NCI-H2081 treated with DMSO at 0.1 percent for 48 hours (cell line): ENCODE measurements around the gene MIP.
"Not testable (repeated sequence)": the region's sequence is repeated elsewhere in the genome, so short reads cannot be mapped to it uniquely, and the experiment has no call there.

Source experiments
- DNase-seq: peaks from one replicate; lab custom pipeline; 2025; lab: John Stamatoyannopoulos, UW

MIP gene

DNA sequence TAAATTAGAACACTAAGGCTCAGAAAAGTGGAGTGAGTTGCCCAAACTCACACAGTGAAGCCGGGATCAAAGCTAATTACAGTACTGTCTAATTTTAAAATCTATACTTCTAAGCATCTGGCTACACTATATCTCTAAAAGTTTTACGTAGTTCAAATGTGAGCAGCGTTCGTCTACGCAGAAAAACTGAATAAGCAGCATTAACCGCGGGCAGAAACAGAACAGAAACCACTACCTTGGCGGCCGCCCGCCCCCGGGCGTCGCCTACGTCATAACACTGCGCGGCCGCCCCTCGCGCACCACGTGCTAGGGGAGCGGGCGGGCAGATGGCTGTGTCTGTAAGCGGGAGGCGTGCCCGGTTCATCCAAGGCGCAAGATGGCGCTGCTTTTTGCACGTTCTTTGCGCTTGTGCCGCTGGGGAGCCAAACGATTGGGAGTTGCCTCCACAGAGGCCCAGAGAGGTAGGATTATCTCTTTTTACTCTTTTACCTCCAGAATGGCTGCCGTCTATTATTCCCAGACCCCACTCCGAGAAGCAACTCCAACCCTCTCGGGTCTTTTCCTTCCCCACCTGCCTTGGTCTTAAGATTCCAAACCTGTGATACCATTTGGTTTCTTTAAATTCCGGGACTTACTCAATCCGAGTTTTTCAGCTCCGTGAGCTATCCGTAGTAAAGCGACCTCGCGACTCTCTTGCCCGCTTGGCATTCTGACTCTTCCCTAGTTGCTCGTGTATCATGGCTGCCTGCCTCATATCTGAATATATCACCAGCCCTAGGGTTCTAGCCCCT is 14.0 kb upstream of the MIP start, which contains the start of gene SPRYD4:
Gene SPRYD4, plus strand, starts transcription at position 363 of the 791 bp plus-strand sequence. Its CDS starts 14 bp downstream, at position 377.
- DNase-seq: peak; percentile 42

GRCh38 chr12:56462565-56462964 is 8.1 kb upstream of the MIP start:
- no peak for DNase-seq

GRCh38 chr12:56461235-56462159 is 7.0 kb upstream of the MIP start:
- no peak for DNase-seq

- no peak for DNase-seq
These were observed 3.4 kb upstream of the MIP start for GRCh38 chr12:56457817-56458216.

GRCh38 chr12:56451147-56451546 is 3.3 kb downstream of the MIP start:
- DNase-seq: no peak

DNA sequence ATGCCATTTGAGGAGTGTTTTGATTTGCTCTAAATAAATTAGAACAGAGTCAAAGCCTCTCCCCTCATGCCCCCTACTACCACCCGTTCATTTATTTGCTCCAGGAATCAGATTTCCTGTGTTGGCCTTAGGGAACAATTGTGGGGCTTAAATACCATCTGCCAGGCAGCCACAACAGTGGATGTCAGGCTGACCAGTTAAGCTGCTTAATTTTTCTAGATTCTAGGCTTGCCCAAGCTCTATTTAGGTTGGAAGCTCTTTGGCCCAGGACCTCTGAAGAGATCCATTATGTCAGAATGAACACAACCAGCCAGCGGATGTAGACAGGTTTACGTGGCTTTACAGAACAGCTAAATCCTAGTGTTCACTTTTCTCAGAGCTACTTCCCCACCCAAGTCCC is 4.2 kb downstream of the MIP start:
- no peak for DNase-seq

GRCh38 chr12:56449622-56449984 is 4.9 kb downstream of the MIP start:
- no peak for DNase-seq

DNA sequence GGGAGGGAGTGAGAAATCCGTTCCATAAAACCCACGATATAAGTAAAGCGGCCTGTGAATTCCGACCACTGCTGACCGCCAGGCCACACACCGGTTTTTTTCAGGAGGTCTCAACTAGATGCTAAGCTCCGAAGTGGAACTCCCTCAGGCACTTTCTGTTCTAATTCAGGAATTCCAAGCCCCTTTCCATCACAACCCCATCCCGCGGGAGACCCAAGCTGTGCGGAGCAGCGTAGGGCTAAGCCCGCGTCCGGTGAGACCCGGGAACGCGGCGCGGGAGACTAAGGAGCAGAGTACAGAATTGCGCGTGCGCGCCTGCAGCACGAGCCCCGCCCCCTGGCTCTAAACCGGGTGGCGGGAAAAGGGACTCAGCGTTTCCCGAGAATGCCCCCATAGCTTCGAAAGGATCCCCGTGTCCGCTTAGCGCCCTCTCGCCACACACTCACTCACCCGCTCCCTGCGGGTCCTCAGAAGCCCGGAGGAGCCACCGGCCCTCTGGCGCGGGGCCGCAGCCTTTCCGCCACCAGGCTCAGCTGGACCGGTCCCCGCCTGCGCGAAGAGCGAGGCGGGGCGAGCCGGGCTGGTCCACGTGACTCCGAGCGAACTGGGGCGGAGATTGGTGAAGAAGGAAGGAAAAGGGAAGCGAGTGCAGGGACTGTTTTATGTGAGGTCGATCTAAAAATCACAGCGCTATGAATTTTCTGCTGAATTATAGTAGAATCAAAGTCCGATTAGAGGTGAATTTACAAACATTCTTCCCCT is 5.4 kb downstream of the MIP start, which contains the start of gene TIMELESS:
Gene TIMELESS, minus strand, starts transcription at position 567 of the 762 bp plus-strand sequence. CDS start 15,256 bp downstream, outside the sequence.
- peak; percentile 64 for DNase-seq

DNA sequence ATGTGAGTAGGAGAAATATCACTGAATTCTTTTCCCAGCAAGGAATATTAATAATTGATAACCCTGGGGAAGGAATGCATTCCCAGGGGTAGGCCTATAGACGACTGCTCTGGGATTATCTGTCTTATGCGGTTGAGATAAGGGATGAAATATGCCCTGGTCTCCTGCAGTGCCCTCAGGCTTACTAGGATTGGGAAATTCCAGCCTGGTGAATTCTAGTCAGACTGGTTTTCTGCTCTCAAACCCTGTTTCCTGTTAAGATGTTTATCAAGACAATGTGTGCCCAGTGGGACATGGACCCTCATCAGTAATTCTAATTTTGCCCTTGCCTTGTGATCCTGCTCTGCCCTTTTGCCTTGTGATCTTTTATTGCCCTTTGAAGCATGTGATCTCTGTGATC is 11.2 kb downstream of the MIP start:
- DNase-seq: not testable (repeated sequence)

DNA sequence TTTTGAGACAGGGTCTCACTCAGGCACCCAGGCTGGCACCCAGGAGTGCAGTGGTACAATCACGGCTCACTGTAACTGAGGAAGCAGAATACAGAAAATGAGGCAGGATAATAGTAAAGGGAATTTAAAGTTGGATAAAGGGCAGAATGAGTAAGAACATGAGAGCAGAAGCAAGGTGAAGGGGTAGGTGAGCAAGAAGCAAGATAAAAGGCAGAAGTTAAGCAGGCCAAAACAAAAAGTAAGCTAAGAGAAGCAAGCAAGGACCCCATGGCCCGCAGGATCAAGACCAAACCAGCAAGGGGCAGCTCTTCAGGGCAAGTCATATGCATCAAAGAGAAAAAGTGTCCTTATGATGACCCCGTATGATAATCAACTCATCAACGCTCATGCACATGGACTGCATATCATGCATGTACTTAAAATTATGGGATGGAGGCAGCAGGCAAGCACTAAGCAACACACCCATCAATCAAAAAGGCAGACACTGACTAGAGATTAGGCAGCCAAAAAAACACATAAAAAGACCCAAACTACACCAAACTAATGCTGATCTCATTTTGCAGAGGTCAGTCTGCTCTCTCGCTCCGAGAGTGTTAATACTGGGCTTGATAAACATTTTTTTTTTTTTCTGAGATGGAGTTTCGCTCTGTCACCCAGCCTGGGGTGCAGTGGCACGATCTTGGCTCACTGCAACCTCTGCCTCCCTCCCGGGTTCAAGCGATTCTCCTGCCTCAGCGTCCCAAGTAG is 16.9 kb downstream of the MIP start:
- DNase-seq: no peak

DNA sequence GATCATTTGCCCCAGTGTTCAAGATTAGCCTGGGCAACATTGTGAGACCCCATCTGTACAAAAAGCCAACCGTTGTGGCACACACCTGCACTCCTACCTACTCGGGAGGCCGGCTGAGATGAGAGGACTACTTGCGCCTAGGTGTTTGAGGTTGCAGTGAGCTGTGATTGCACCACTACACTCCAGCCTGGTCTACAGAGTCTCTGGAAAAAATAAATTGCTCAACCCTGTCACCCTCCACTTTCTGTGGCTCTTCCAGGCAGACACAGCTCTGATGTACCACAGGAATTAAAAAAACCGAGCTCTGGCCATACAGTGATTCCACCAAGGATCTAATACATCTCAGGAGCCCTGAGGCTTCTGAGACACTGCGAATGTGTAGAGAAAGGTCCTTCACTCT is 19.6 kb downstream of the MIP start:
- DNase-seq: no peak

- no peak for DNase-seq
These were observed 22.6 kb downstream of the MIP start for GRCh38 chr12:56431850-56432249.

DNA sequence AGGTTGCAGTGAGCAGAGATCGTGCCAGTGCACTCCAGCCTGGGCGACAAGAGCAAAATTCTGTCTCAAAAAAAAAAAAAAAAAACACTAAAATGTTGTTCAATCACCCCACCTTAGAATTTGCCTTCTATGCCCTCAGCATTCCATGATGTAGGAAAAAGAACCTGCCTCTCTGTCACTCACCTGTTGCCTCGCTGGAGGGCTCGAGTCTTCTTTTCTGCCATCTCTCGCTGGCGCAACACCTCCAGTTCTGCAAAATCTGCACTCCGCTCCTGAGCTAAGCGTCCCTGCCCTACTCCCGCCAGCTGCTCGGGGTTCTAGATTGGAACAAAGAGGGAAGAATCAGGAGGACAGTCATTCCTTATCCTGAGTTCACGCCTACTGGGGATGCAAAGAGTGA is 23.2 kb downstream of the MIP start:
- DNase-seq: no peak

DNA sequence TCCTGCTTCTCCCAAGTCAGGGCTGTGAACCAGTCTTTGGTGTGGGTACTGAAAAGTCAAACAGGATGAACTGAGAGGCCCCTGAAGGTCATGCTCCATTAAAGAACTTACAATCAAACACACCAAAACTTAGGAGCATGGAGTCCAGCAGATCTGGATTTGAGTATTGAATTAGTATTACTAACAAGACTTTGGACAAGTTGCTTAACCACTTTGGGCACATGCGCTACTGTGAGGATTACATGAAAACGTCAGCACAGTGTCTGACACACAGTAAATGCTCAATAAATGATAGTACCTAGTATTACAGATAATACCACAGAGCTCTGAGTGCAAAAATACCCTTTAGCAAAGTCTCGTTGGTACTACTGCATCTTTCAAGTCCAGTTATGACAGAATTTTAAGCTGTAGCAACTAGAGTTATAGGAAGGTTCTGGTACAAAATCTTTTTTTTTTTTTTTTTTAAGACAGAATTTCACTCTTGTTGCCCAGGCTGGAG is 28.5 kb downstream of the MIP start:
- no peak for DNase-seq

GRCh38 chr12:56425193-56425592 is 29.3 kb downstream of the MIP start:
- DNase-seq: no peak

GRCh38 chr12:56420411-56420810 is 34.0 kb downstream of the MIP start:
- no peak for DNase-seq

DNA sequence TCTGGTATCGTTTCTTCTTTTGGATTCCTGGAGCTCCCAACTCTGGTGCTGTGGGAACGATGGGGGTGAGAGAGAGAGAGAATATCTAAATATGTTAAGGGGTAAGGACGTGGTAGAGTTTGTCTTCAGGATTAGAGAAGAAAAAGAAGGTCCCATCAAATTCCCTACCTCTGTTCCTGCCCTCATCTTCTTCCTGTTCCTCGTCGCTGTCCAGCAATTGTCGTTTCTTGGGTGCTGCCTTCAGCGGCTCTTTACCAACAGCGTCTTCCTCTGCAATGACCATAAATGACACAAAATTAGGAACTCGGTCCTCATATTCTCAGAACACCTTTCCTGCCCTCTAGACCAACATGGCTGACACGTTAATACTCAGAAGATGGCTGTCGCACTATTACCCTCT is 36.7 kb downstream of the MIP start:
- no peak for DNase-seq

DNA sequence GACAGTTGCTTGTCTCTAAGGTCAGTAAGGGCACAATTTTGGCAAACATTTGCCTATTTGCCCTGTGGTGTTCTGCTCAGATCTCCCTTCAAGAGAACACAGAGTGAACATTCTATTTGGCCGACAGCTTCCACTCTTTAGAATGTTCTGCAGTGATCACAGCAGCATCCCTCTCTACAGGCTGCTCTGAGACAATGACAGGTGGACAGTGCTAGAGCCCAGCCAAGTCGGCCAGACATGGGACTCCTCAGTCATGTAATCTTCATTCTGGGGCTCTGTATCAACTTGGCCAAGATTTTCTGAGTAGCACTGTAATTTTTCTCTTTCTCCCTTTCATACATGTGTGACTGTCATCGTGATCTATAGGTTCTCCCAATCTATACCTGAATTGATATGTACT is 40.1 kb downstream of the MIP start:
- no peak for DNase-seq

DNA sequence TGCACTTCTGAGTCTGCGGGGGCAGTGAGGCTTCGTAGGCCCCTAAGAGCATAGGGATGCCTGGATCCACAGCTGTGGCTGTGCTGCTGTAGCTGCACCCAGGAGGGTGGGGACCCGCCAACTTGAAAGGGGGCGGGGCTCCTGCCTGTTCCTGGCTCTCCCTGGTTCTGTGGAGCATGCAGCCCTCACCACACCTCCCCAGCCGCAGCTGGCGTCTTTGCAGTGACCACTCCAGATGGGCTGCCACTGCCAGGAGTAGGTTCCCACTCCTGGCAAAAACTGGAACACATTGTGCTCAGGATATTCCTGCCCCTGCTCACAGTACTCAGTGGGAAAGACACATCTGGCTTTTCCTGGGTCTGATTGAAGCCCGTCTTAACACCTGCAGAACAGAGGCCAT is 41.1 kb downstream of the MIP start:
- DNase-seq: no peak

DNA sequence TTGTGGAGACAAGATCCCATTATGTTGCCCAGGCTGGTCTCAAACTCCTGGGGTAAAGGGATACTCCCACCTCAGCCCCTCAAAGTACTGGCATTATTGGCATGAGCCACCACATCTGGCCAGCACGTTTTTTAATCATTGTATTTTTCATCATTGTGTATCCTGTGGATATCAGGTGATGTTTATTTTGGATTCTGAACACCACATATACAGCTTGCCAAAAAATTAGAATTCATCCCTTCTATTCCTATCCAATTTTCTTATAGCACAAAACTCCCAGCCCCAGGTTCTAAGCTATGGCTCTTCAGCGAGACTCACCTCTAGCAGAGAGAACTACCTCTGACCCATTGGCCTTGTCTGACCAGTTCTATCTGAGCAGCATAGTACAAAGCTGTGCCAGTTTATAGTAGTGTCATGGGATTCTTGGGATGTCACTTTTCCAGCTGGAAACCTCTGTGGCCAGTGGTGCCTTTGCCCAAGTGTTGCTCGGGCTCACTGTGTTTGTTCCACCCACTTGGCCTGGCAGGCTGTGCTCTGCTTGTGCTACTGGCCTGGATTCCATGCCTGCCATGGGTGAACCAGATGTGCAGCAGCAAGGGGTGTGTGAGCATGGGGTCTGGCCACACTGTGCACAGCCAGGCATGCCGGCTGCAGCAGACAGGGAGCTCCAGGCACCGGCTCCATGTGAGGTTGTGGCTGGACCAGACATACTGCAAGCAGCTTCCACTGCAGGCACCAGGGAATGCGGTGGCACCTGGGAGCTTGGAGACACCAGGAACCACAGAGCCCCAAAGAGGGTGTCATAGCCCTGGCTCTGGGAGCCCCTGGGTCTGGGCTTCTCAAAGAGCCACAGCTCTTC is 42.4 kb downstream of the MIP start:
- DNase-seq: no peak
